C4-2B (cell line): ENCODE measurements around the gene PCDHGB4.

Source experiments
- ZFX ChIP-seq: fragments of 450-650 bp; IDR thresholded peaks from 2 replicates; pipeline ENCODE4 v1.6.1; 2017
- TF ChIP-seq, protein P1 (sequence below): fragments of 450-650 bp; conservative IDR thresholded peaks from 2 replicates; pipeline ENCODE4 v1.5.1; 2017; ENCODE audit warnings: mild to moderate bottlenecking

DNA sequence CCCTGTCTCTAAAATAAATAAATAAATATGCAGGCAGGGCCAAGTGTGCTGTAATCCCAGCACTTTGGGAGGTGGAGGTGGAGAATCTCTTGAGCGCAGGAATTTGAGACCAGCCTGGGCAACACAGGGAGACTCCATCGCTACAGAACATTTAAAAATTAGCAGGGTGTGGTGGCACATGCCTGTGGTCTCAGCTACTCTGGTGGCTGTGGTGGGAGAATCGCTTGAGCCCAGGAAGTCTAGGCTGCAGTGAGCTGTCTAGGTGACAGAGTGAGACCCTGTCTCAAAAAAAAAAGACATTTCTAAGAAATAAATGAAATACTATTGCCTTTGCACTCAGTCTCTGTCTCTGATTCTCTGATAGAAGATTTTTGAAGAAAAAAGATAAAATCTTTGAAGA lies 24.1 kb downstream of the PCDHGB4 start:
- TF ChIP-seq, protein P1, sequence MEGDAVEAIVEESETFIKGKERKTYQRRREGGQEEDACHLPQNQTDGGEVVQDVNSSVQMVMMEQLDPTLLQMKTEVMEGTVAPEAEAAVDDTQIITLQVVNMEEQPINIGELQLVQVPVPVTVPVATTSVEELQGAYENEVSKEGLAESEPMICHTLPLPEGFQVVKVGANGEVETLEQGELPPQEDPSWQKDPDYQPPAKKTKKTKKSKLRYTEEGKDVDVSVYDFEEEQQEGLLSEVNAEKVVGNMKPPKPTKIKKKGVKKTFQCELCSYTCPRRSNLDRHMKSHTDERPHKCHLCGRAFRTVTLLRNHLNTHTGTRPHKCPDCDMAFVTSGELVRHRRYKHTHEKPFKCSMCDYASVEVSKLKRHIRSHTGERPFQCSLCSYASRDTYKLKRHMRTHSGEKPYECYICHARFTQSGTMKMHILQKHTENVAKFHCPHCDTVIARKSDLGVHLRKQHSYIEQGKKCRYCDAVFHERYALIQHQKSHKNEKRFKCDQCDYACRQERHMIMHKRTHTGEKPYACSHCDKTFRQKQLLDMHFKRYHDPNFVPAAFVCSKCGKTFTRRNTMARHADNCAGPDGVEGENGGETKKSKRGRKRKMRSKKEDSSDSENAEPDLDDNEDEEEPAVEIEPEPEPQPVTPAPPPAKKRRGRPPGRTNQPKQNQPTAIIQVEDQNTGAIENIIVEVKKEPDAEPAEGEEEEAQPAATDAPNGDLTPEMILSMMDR: no peak
- no peak for TF ChIP-seq ZFX
